A673 (cell line): Measurements from ENCODE around the gene THEM5. TPM values are rescaled to one million over a fixed set of nuclear protein-coding genes. Genes with fewer than 3 reads are reported as not detected.

ENCODE experiments used
- BruUV-seq: library from RNA; stranded (reverse); fragments of 400-500 nt; replicated peaks from 2 replicates; lab custom pipeline; 2021; lab: Mats Ljungman, UMichigan
- CTCF ChIA-PET: fragments of 300-600 bp; sonication (Branson Sonifier 250); formaldehyde crosslinking; loops from one replicate; lab custom pipeline; 2022; ENCODE audit warnings: antibody characterized with exemption; lab: Charles Lee
- POLR2A ChIA-PET: fragments of 300-600 bp; sonication (Branson Sonifier 250); formaldehyde crosslinking; loops from one replicate; lab custom pipeline; 2022; ENCODE audit warnings: antibody characterized with exemption; ENCODE audit not compliant: low non-redundant PET; lab: Charles Lee
- DNase-seq: peaks from one replicate; pipeline ENCODE4 v3.0.0-alpha.2; 2015; ENCODE audit warnings: low spot score
- H3K27ac ChIP-seq: fragments of 200-600 bp; sonication (generic); 2 replicates; pipeline ENCODE4 v1.5.1; 2016; ENCODE audit warnings: mixed run types, low read depth, mild to moderate bottlenecking, mixed read lengths, antibody characterized with exemption, low read length; ENCODE audit not compliant: poor library complexity, severe bottlenecking
- H3K27me3 ChIP-seq: fragments of 200-600 bp; sonication (generic); replicated peaks from 2 replicates; pipeline ENCODE4 v1.6.1; 2017; ENCODE audit warnings: mixed run types, low read depth, mild to moderate bottlenecking, mixed read lengths, antibody characterized with exemption, low read length; ENCODE audit not compliant: insufficient read depth, poor library complexity
- H3K36me3 ChIP-seq: fragments of 200-600 bp; sonication (generic); 2 replicates; pipeline ENCODE4 v1.6.1; 2016; ENCODE audit warnings: mixed run types, mild to moderate bottlenecking, mixed read lengths, antibody characterized with exemption, low read length; ENCODE audit not compliant: insufficient read depth, poor library complexity, severe bottlenecking
- H3K4me1 ChIP-seq: fragments of 200-600 bp; sonication (generic); 2 replicates; pipeline ENCODE4 v1.6.1; 2017; ENCODE audit warnings: mixed run types, mild to moderate bottlenecking, mixed read lengths, antibody characterized with exemption, low read length; ENCODE audit not compliant: insufficient read depth, poor library complexity, severe bottlenecking
- H3K4me3 ChIP-seq: fragments of 200-600 bp; sonication (generic); 2 replicates; pipeline ENCODE4 v1.5.1; 2016; ENCODE audit warnings: low read depth, mixed run types, mild to moderate bottlenecking, mixed read lengths, low read length; ENCODE audit not compliant: poor library complexity, severe bottlenecking
- H3K9me3 ChIP-seq: fragments of 200-600 bp; sonication (generic); 2 replicates; pipeline ENCODE4 v1.6.1; 2016; ENCODE audit warnings: mixed run types, low read depth, mild to moderate bottlenecking, mixed read lengths, antibody characterized with exemption, low read length; ENCODE audit not compliant: poor library complexity, severe bottlenecking
- CTCF ChIP-seq: fragments of 300-800, 200-600 bp; sonication (generic); conservative IDR thresholded peaks from 2 replicates; pipeline ENCODE4 v1.5.1; 2017; ENCODE audit warnings: low read depth, mild to moderate bottlenecking, antibody characterized with exemption, low read length, moderate library complexity, mixed read lengths
- EZH2 ChIP-seq: fragments of 200-600 bp; sonication (generic); IDR thresholded peaks from 2 replicates; pipeline ENCODE4 v1.6.1; 2017; ENCODE audit warnings: borderline replicate concordance, low read depth, mild to moderate bottlenecking, mixed read lengths, antibody characterized with exemption, low read length; ENCODE audit not compliant: poor library complexity, severe bottlenecking
- intact Hi-C: fragments of 100-400 bp; cut with micrococcal nuclease; formaldehyde crosslinking; loops from one replicate; pipeline ENCODE4 v1.10.0; 2022; ENCODE audit not compliant: unreplicated experiment
- total RNA-seq: library from RNA; stranded (reverse); gene quantifications from 2 replicates; pipeline ENCODE4 v1.2.3, GENCODE V29; 2021

THEM5 gene
- total RNA-seq, 1 experiment from 2014 or later: not detected

GRCh38 chr1:151823175-151823574 lies 30.3 kb downstream of the THEM5 start:
- CTCF ChIA-PET: no interaction called here
- H3K9me3 ChIP-seq: no peaks in the 10 kb centered on the region
- BruUV-seq: no TSS peak
- DNase-seq: no peak
- no peak overlapping the region for H3K4me3 ChIP-seq
- H3K27me3 ChIP-seq: no peaks in the 10 kb centered on the region
- no peaks in the 10 kb centered on the region for H3K36me3 ChIP-seq
- POLR2A ChIA-PET: no interaction called here
- H3K4me1 ChIP-seq: no peaks in the 10 kb centered on the region
- TF ChIP-seq EZH2 (no peak), CTCF (no peak)
- intact Hi-C loops: no loop called here
- no peak overlapping the region for H3K27ac ChIP-seq

GRCh38 chr1:151822404-151822803 lies 31.1 kb downstream of the THEM5 start:
- no TSS peak for BruUV-seq
- intact Hi-C loops: no loop called here
- POLR2A ChIA-PET: no interaction called here
- Histone ChIP-seq H3K27me3 (no peaks in the 10 kb centered on the region), H3K4me3 (no peak overlapping the region), H3K27ac (no peak overlapping the region), H3K36me3 (no peaks in the 10 kb centered on the region), H3K9me3 (no peaks in the 10 kb centered on the region), H3K4me1 (no peaks in the 10 kb centered on the region)
- DNase-seq: no peak
- CTCF ChIA-PET: no interaction called here
- no peak for TF ChIP-seq EZH2
- no peak for TF ChIP-seq CTCF

- ChIA-PET CTCF (no interaction called here), POLR2A (no interaction called here)
- no peak for DNase-seq
- H3K36me3 ChIP-seq: no peaks in the 10 kb centered on the region
- no peaks in the 10 kb centered on the region for H3K9me3 ChIP-seq
- H3K4me1 ChIP-seq: no peaks in the 10 kb centered on the region
- intact Hi-C loops: no loop called here
- TF ChIP-seq CTCF (no peak), EZH2 (no peak)
- no peaks in the 10 kb centered on the region for H3K27me3 ChIP-seq
- no TSS peak for BruUV-seq
- H3K27ac ChIP-seq: no peak overlapping the region
- no peak overlapping the region for H3K4me3 ChIP-seq
These were observed 32.6 kb downstream of the THEM5 start for GRCh38 chr1:151820940-151821339.
